H1 (cell line): ENCODE results near the gene OLFM3.

ENCODE experiments used
- BCL11A ChIP-seq, 2 experiments: IDR thresholded peaks; one replicate each; pipeline ENCODE4 v1.6.1; 2011; ENCODE audit warnings: low read depth in 2 of 2, low read length in 2 of 2, mild to moderate bottlenecking in 2 of 2
- CEBPB ChIP-seq: IDR thresholded peaks from 2 replicates; pipeline ENCODE4 v1.6.1; 2012; ENCODE audit warnings: low read depth, low read length
- EGR1 ChIP-seq: IDR thresholded peaks from 2 replicates; pipeline ENCODE4 v1.6.1; 2011; ENCODE audit warnings: low read depth, low read length, borderline replicate concordance
- EP300 ChIP-seq, 2 experiments: IDR thresholded peaks; 1 replicate in 1 of 2; 2 replicates in 1 of 2; pipeline ENCODE4 v1.6.1; 2011 to 2012; ENCODE audit warnings: low read depth in 2 of 2, low read length in 2 of 2, mild to moderate bottlenecking in 2 of 2, borderline replicate concordance in 1 of 2, inconsistent platforms in 1 of 2, moderate library complexity in 1 of 2
- HDAC2 ChIP-seq, 2 experiments: fragments of 300-600 bp in 1 of 2; sonication (generic) in 1 of 2; IDR thresholded peaks; 2 replicates each; pipeline ENCODE4 v1.6.1; 2011 to 2012; ENCODE audit warnings: low read depth in 2 of 2, low read length in 2 of 2, mild to moderate bottlenecking in 2 of 2, moderate library complexity in 2 of 2, borderline replicate concordance in 1 of 2, inconsistent platforms in 1 of 2
- MAFK ChIP-seq: IDR thresholded peaks from 2 replicates; pipeline ENCODE4 v1.6.1; 2012; ENCODE audit warnings: low read depth, mild to moderate bottlenecking, improper control_type of control experiment, low read length
- NRF1 ChIP-seq: IDR thresholded peaks from 2 replicates; pipeline ENCODE4 v1.6.1; 2011; ENCODE audit warnings: mild to moderate bottlenecking, low read depth, low read length, improper control_type of control experiment
- POLR2A ChIP-seq, 2 experiments: IDR thresholded peaks; 1 replicate in 1 of 2; 2 replicates in 1 of 2; pipeline ENCODE4 v1.6.1; 2011; ENCODE audit warnings: low read depth in 2 of 2, low read length in 2 of 2, mild to moderate bottlenecking in 2 of 2; ENCODE audit errors: control extremely low read depth in 1 of 2
- POLR2AphosphoS5 ChIP-seq: IDR thresholded peaks from 2 replicates; pipeline ENCODE4 v1.6.1; 2011; ENCODE audit warnings: low read depth, low read length
- RBBP5 ChIP-seq: IDR thresholded peaks from 2 replicates; pipeline ENCODE4 v1.7.1; 2012; ENCODE audit warnings: low read depth, mild to moderate bottlenecking, inconsistent platforms, low read length, moderate library complexity, borderline replicate concordance
- TF ChIP-seq, protein P1 (sequence below), 3 experiments: IDR thresholded peaks; 1 replicate in 2 of 3; 2 replicates in 1 of 3; pipeline versions ENCODE4 v1.5.1 to v1.6.1; 2011; ENCODE audit warnings: low read length in 3 of 3, mild to moderate bottlenecking in 3 of 3, inconsistent platforms in 2 of 3, low read depth in 1 of 3, moderate library complexity in 1 of 3; ENCODE audit not compliant: insufficient read depth in 1 of 3; ENCODE audit errors: control extremely low read depth in 1 of 3

- TF ChIP-seq EGR1: no peak
- no peak for TF ChIP-seq POLR2AphosphoS5
- no peak for TF ChIP-seq NRF1
- TF ChIP-seq, protein P1, sequence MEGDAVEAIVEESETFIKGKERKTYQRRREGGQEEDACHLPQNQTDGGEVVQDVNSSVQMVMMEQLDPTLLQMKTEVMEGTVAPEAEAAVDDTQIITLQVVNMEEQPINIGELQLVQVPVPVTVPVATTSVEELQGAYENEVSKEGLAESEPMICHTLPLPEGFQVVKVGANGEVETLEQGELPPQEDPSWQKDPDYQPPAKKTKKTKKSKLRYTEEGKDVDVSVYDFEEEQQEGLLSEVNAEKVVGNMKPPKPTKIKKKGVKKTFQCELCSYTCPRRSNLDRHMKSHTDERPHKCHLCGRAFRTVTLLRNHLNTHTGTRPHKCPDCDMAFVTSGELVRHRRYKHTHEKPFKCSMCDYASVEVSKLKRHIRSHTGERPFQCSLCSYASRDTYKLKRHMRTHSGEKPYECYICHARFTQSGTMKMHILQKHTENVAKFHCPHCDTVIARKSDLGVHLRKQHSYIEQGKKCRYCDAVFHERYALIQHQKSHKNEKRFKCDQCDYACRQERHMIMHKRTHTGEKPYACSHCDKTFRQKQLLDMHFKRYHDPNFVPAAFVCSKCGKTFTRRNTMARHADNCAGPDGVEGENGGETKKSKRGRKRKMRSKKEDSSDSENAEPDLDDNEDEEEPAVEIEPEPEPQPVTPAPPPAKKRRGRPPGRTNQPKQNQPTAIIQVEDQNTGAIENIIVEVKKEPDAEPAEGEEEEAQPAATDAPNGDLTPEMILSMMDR (IDR thresholded peaks at IDR 0.05; ENCODE audit: control extremely low read depth in 1 of 3, insufficient read depth in 1 of 3, low read depth in 1 of 3, low read length in 3 of 3): no peak
- TF ChIP-seq BCL11A (IDR thresholded peaks at IDR 0.05; ENCODE audit: low read depth in 2 of 2, low read length in 2 of 2): no peak
- no peak for TF ChIP-seq MAFK
- no peak for TF ChIP-seq EP300 (IDR thresholded peaks at IDR 0.05; ENCODE audit: borderline replicate concordance in 1 of 2, low read depth in 2 of 2, low read length in 2 of 2)
- no peak for TF ChIP-seq CEBPB
- no peak for TF ChIP-seq RBBP5
- no peak for TF ChIP-seq POLR2A (IDR thresholded peaks at IDR 0.05; ENCODE audit: control extremely low read depth in 1 of 2, low read depth in 2 of 2, low read length in 2 of 2)
- no peak for TF ChIP-seq HDAC2 (IDR thresholded peaks at IDR 0.05; ENCODE audit: borderline replicate concordance in 1 of 2, low read depth in 2 of 2, low read length in 2 of 2)
Observed at GRCh38 chr1:101974599-101975274, 22.0 kb downstream of the OLFM3 start.
